Uterus (tissue), 2 donors: ENCODE results near the gene CDC42BPG.

ENCODE experiments used
- POLR2A ChIP-seq, 2 donors: fragments of 450-650 bp; IDR thresholded peaks; one replicate each; pipeline ENCODE4 v1.6.1; 2016; ENCODE audit warnings: antibody characterized with exemption in 2 of 2, mild to moderate bottlenecking in 1 of 2, moderate library complexity in 1 of 2
- TF ChIP-seq, protein P1 (sequence below), 4 experiments: fragments of 200-600 bp in 2 of 4; fragments of 450-650 bp in 2 of 4; sonication (generic) in 2 of 4; IDR thresholded peaks; one replicate each; pipeline ENCODE4 v1.5.1; 2016 to 2019; ENCODE audit warnings: antibody characterized with exemption in 4 of 4, mild to moderate bottlenecking in 2 of 4, moderate library complexity in 1 of 4

DNA sequence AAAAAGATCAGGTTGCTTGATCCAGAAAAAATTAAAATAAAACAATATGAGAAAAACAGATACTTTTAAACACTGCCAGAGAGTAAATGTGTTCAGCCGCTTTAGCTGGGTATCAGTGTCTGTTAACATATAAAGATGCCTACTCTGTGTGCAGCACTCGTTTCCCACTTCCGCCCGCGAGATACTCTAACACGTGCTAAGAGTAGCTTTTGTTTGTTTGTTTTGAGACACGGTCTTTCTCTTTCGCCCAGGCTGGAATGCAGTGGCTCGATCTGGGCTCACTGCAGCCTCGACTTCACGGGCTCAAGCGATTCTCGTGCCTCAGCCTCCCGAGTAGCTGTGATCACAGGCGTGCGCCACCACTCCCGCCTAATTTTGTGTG is 33.6 kb downstream of the CDC42BPG start:
- no peak for TF ChIP-seq POLR2A (IDR thresholded peaks at IDR 0.05)
- TF ChIP-seq, protein P1, sequence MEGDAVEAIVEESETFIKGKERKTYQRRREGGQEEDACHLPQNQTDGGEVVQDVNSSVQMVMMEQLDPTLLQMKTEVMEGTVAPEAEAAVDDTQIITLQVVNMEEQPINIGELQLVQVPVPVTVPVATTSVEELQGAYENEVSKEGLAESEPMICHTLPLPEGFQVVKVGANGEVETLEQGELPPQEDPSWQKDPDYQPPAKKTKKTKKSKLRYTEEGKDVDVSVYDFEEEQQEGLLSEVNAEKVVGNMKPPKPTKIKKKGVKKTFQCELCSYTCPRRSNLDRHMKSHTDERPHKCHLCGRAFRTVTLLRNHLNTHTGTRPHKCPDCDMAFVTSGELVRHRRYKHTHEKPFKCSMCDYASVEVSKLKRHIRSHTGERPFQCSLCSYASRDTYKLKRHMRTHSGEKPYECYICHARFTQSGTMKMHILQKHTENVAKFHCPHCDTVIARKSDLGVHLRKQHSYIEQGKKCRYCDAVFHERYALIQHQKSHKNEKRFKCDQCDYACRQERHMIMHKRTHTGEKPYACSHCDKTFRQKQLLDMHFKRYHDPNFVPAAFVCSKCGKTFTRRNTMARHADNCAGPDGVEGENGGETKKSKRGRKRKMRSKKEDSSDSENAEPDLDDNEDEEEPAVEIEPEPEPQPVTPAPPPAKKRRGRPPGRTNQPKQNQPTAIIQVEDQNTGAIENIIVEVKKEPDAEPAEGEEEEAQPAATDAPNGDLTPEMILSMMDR (IDR thresholded peaks at IDR 0.05): no peak
